SKM-1 (cell line): ENCODE data around the gene TTC28.

ENCODE experiments used
- DNase-seq: peaks from one replicate; lab custom pipeline; 2025; ENCODE audit not compliant: unreplicated experiment; lab: John Stamatoyannopoulos, UW

TTC28 gene

GRCh38 chr22:27982106-27982505, 697.5 kb downstream of the TTC28 start:
- DNase-seq: no peak

- no peak for DNase-seq
Measured at GRCh38 chr22:27980424-27981148, 699.1 kb downstream of the TTC28 start.

GRCh38 chr22:27978802-27979201, 700.8 kb downstream of the TTC28 start:
- DNase-seq: no peak

- no peak for DNase-seq
Measured at GRCh38 chr22:27978317-27978716, 701.3 kb downstream of the TTC28 start.

- no peak for DNase-seq
Measured at GRCh38 chr22:27976586-27976985, 703.1 kb downstream of the TTC28 start.

GRCh38 chr22:27975381-27976013, 704.1 kb downstream of the TTC28 start:
- no peak for DNase-seq

GRCh38 chr22:27973846-27974245, 705.8 kb downstream of the TTC28 start:
- DNase-seq: no peak

- DNase-seq: no peak
Measured at GRCh38 chr22:27972732-27973698, 706.6 kb downstream of the TTC28 start.

GRCh38 chr22:27971926-27972325, 707.7 kb downstream of the TTC28 start:
- no peak for DNase-seq

- no peak for DNase-seq
Measured at GRCh38 chr22:27970596-27971220, 708.9 kb downstream of the TTC28 start.

GRCh38 chr22:27966168-27967064, 713.2 kb downstream of the TTC28 start:
- no peak for DNase-seq

- DNase-seq: no peak
Measured at GRCh38 chr22:27962268-27963044, 717.2 kb downstream of the TTC28 start.

GRCh38 chr22:27961680-27962079, 718.0 kb downstream of the TTC28 start:
- no peak for DNase-seq

GRCh38 chr22:27961182-27961581, 718.5 kb downstream of the TTC28 start:
- DNase-seq: no peak

GRCh38 chr22:27959335-27960090, 720.1 kb downstream of the TTC28 start:
- no peak for DNase-seq

GRCh38 chr22:27952779-27953178, 726.9 kb downstream of the TTC28 start:
- no peak for DNase-seq

- DNase-seq: no peak
Measured at GRCh38 chr22:27952091-27952490, 727.5 kb downstream of the TTC28 start.

- DNase-seq: no peak
Measured at GRCh38 chr22:27949421-27949820, 730.2 kb downstream of the TTC28 start.

GRCh38 chr22:27948569-27948968, 731.1 kb downstream of the TTC28 start:
- DNase-seq: no peak
